NCI-H2196 treated with DMSO at 0.1 percent for 48 hours (cell line): ENCODE data around the gene SLC44A2.
A peak's percentile ranks its signal among the peaks of the same experiment; 100 is the strongest.

Source experiments
- DNase-seq: peaks from one replicate; lab custom pipeline; 2025; ENCODE audit not compliant: unreplicated experiment; lab: John Stamatoyannopoulos, UW

The SLC44A2 gene

DNA sequence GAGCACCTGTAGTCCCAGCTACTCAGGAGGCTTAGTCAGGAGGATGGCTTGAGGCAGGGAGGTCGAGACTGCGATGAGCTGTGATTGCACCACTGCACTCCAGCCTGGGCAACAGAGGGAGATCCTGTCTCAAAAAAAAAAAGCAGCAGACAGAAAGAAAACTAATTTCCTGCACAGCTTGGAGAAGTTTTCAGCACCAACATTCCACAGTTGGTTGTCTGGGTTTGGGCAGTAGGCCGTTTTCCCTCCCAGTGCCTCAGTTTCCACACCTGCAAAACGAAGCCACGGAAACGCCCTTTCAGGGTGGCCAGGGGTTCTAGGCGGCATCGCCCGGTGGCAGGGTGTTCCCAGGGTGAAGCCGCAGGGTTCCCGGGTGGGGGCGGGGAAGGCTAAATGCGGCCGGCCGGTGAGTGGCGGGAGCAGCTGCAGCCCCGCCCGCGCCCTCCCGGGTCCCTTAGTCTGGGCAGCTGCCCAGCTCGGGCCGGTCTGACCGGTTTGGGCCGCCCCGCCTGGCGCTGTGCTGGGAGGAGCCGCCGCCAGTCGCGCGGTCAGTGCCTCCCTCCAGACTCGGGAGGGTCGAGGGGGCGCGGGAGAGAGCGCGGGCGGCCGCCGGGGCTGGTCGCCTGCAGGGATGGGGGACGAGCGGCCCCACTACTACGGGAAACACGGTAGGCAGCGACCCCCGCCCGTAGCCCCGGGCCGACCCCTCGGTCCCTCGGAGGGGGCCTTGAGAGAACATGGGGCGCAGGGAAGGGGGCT is at the start of gene SLC44A2:
Gene SLC44A2 (plus strand): TSS at position 551 of the 759 bp plus-strand sequence. CDS start 81 bp downstream, at position 632.
- DNase-seq = peak; percentile 79

DNA sequence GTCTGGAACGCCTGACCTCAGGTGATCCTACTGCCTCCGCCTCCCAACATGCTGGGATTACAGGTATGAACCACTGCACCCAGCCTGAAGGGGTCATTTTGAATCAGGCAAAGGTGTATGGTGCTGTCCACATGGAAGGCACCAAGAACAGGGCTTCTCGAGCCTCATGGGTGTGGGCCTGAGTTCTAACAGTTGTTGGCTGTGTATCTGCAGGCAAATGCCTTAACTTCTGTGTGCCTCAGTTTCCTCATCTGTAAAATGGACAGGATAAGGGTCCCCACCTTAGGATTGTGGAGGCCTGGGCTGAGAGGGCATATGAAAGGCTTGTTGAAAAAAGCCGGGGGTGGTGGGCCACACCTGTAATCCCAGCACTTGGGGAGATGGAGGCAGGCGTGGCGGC is 47.4 kb upstream of the SLC44A2 start:
- no peak for DNase-seq

DNA sequence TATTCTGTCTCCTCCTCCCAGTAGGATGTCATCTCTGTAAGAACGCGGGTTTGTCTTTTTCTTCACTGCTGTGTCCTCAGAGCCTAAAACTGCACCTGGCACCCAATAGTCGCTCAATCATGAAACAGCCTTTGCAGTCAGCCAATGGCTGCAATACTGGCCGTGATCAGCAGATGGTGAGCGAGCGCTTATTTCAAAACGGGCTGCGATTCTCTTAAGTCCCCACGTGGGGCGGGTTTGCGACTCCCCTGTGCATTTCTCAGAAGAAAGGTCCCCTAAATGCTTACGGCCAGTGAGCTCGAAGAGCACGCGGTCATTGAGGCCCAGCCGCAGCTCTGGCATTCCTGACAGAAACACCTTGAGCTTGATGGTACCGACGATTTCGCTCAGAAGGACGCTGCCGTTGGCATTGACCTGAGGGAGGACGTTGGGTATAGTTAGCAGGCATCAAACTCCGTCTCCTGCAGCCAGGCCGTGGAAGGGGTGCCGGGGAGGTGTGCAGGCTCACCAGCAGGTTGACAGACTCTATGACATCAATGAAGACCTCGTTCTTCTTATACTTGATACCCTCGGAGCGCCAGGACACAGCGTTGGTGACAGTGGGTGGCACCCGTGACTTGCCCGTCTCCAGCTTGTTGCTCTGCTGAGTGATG is 44.2 kb upstream of the SLC44A2 start:
- DNase-seq = peak; percentile 78

DNA sequence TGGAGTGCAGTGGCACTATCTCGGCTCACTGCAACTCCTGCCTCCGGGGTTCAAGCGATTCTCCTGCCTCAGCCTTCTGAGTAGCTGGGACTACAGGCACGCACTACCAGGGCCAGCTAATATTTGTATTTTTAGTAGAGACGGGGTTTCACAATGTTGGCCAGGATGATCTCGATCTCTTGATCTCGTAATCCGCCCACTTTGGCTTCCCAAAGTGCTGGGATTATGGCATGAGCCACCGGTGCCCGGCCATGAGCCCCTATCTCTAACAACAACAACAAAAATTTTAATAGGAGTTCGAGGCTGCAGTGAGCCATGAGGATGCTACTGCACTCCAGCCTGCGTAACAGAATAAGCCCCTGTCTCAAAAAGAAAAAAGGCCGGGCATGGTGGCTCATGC is 43.3 kb upstream of the SLC44A2 start:
- no peak for DNase-seq

DNA sequence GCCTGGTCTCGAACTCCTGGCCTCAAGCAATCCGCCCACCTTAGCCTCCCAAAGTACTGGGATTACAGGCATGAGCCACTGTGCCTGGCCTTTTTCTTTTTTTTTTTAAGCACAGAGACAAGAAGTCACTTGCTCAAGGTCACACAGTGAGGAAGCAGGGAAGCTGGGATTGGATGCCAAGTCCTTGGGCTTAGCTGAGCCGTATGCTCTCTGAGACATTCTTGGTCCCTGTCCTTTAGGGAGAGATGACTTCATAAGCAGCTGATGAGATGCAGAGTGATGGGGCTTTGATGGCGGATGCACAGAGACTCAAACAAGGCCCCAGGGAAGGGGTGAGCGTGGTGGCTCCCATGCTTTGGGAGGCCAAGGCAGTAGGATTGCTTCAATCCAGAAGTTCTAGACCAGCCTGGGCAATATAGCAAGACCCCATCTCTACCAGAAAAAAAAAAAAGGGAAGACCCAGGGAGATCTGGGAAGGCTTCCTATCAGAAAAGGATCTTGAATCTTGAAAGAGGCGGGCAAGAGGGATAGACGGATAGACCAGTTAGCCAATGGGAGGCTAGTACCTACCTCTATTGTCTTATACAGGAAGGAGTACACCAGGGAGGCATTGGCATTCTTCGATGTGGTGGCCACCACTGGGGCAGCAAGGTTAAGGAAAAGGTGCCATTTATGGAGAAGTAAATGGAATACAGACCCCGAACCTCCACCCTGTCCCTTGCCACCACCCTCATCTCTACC is 42.1 kb upstream of the SLC44A2 start:
- no peak for DNase-seq

DNA sequence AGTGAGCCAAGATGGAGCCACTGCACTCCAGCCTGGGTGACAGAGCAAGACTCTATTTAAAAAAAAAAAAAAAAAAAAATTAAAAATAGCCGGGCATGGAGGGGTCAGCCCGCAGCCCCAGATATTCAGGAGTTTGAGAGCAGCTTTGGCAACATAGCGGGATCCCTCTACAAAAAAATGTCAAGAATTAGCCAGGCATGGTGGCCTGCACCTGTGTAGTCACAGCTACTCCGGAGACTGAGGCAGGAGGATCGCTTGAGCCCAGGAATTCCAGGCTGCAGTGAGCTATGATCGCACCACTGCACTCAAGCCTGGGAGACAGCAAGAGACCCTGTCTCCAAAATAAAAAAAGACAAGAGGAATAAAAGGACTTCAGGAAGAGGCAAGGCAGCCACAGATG is 39.0 kb upstream of the SLC44A2 start:
- DNase-seq = no peak

- DNase-seq = no peak
Observed at GRCh38 chr19:10587022-10587838, 38.1 kb upstream of the SLC44A2 start, which contains the start of gene AP1M2. Gene AP1M2 (minus strand): TSS chr19:10587312. CDS start chr19:10587231, 81 bp downstream.

- DNase-seq = no peak
Observed at GRCh38 chr19:10587839-10588150, 37.6 kb upstream of the SLC44A2 start.

DNA sequence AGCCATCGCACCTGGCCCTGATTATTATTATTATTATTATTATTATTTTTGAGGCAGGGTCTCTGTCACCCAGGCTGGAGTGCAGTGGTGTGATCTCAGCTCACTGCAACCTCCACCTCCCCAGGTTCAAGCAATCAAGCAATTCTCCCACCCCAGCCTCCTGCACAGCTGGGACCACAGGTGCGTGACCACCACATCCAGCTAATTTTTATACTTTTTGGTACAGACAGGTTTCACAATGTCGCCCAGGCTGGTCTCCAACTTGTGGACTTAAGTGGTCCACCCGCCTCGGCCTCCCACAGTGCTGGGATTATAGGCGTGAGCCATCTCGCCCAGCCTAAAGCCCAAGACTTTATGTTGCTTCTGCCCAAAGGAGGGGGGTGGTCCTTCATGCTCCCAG is 32.2 kb upstream of the SLC44A2 start:
- no peak for DNase-seq

- no peak for DNase-seq
Observed at GRCh38 chr19:10593820-10594637, 31.3 kb upstream of the SLC44A2 start.

DNA sequence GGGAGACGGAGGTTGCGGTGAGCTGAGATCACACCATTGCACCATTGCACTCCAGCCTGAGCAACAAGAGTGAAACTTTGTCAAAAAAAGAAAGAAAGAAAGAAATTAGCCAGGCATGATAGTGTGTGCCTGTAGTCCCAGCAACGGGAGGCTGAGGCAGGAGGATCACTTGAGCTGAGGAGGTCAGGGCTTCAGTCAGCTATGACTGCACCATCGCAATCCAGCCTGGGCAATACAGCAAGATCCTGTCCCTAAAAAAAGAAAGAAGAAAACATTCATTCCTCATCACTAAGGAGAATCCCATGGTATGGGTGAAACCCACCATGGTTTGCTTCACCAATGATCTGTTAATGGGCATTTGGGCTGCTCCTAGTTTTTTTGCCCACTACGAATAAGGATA is 25.2 kb upstream of the SLC44A2 start:
- no peak for DNase-seq

- DNase-seq = no peak
Observed at GRCh38 chr19:10601999-10602329, 23.4 kb upstream of the SLC44A2 start.

DNA sequence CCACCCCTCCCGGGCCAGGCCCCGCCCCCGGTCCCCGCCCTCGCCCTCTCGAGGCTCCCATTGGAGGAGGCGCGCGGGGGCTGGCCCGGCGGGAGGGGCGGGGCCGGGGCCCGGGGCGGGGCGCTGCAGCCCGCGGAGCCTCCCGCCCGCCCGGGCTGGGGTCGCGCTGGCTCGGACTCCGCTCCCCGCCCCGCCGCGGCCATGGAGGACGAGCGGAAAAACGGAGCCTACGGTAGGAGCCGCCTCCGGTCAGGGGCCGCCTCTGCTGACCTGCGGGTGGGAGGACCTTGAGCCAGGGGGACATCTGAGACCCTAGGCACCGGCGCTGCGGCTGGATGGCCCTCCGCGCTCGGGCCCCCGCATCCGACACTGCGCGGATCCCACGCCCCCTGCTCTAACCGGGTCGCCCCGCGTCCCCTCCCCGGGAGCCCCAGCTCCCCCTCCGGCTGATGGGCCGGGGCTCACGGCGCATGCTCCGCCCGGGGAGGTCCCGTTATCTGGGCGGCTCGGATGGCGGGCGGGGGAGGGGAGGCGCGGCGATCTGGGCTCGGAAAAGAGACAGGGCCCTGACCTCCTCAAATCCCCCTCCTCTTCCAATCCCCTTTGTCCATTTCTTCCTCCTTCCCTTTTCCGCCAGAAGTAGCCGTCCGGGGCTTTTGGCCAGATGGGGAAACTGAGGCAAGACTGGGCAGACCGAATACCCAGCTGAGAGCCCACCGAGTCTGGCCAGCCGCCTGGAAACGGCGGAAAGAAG is 22.8 kb upstream of the SLC44A2 start:
- DNase-seq = peak; percentile 18

GRCh38 chr19:10603084-10603872 is 22.1 kb upstream of the SLC44A2 start:
- no peak for DNase-seq

DNA sequence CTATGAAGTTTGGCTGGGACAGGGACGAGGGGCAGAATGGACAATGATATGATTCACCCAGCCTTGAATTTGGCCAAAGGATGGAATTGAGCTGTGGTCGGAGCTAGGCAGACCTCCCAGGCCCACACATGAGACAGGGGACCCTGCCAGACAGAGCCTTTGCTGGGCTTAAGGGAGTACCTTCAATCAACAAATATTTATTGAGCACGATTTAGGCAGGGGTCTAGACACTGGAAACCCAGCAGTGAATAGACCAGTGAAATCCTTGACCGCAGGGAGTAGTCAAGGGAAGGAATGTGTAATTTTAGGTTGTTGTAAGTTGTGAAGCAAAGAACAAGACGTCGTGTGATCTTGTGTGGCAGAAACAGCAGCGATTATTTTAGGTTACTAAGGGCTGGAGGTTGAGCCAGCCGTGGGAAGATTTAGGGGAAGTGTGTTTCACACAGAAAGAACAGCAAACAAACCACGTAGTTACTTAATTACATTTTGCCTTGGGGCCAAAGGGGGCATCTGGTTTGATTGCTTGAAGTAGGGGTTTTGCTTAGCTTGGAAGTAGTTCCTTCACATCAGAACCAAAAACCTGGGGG is 21.4 kb upstream of the SLC44A2 start:
- no peak for DNase-seq

DNA sequence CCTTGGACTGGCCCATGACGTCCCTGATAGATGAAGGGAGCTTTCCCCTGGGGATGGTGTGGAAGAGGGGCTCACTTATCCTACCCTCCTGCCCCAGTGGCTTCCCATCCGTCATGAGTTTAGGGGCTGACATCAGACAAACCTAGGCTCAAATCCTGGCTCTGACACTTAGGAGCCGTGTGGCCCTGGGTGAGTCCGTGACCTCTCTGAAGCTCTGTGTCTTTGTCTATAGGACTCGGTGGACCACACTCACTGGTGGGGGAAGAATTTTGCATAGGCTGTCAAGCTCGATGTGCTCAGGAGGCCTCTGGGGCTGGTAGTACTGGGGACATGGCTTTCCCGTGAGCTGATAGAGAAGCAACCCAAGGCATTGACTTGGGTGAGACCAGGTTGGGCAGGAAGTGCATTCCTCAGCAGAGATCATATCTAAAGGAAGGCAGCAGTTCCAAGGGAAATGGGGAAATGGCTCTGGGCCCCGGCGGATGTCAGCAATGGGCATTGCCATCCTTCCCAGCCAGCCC is 20.8 kb upstream of the SLC44A2 start:
- no peak for DNase-seq

DNA sequence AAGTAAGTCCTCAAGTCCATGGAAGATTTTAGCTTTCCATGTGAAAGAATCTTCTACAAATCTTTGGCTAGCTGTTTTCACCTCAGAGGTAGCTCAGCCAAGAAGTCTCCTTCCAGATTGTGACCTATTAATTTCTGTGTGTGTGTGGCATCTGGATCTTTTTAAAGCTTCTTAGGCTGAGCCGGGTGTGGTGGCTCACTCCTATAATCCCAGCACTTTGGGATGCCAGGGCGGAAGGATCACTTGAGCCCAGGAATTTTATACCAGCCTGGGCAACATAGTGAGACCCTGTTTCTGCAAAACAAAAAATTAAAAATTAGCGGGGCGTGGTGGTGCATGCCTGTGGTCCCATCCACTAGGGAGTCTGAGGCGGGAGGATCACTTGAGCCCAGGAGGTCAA is 13.4 kb upstream of the SLC44A2 start:
- DNase-seq = no peak

GRCh38 chr19:10612499-10613119 is 12.7 kb upstream of the SLC44A2 start:
- DNase-seq = no peak
